ENCODE data around the gene DIP2C.
"Not testable (repeated sequence)": the region's sequence is repeated elsewhere in the genome, so short reads cannot be mapped to it uniquely, and the experiment has no call there.

DIP2C gene

DNA sequence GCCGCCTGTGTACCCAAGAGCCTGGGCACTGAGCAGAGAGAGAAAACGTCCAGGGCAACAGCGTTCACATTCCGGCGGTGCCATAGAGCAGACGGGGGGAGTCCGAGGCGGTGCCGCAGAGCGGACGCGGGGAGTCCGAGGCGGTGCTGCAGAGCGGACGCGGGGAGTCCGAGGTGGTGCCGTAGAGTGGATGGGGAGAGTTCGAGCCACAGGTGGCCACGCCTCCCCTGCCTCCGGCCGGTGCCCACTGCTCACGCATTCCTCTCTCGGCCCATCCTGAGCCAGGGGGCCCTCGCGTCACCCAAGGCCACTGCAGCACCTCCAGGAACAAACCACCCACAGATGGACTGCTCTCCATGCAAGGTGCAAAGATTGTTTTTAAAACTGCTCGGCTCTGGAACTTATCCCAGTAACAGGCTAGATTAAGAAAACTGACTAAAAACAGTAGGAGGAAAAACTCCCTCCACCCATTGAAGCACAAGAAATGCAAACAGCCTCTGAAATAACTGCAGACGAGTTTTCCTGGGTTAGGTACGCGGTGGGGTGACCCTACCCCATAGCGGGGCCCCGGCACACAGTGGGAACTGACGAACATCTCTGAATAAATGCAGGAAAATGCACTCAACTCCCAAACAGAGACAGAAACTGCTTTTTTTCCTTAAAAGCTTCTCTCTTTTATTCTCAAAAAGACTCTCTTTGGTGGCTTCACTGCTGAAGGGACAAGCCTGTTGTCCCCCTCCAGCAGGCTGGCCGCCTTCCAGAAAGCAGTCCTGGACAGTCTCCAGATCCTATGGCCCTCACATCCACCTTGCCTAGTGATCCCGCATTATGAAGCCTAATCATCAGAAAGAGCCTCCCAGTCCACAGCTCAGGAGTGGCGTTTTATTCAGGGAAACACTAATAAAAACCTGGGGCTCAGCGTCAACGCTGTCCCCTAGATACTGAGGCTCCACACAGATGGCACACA, 55.9 kb downstream of the DIP2C start:
- H3K27ac ChIP-seq (ENCODE audit: low read depth, low read length) = no peak overlapping the region
- no peak overlapping the region for H2AFZ ChIP-seq (ENCODE audit: low read length, unreplicated experiment)
- no peak overlapping the region for H3K4me3 ChIP-seq (ENCODE audit: low read depth, low read length)
- H3K36me3 ChIP-seq (ENCODE audit: insufficient read depth, low read length) = no peaks in the 10 kb centered on the region
- no peaks in the 10 kb centered on the region for H3K4me1 ChIP-seq (ENCODE audit: control insufficient read depth, insufficient read depth, low read length, unreplicated experiment)
- H3K79me2 ChIP-seq (ENCODE audit: control insufficient read depth, insufficient read depth, low read length, unreplicated experiment) = no peaks in the 10 kb centered on the region
- no peaks in the 10 kb centered on the region for H3K27me3 ChIP-seq (ENCODE audit: insufficient read depth, low read length)

GRCh38 chr10:632807-633177, 56.7 kb downstream of the DIP2C start:
- H2AFZ ChIP-seq (ENCODE audit: low read length, unreplicated experiment); H3K4me1 ChIP-seq (ENCODE audit: control insufficient read depth, insufficient read depth, low read length, unreplicated experiment); H3K27ac ChIP-seq (ENCODE audit: low read depth, low read length); H3K4me3 ChIP-seq (ENCODE audit: low read depth, low read length); H3K36me3 ChIP-seq (ENCODE audit: insufficient read depth, low read length); H3K79me2 ChIP-seq (ENCODE audit: control insufficient read depth, insufficient read depth, low read length, unreplicated experiment); H3K27me3 ChIP-seq (ENCODE audit: insufficient read depth, low read length): not testable (repeated sequence)

GRCh38 chr10:632155-632806, 57.2 kb downstream of the DIP2C start:
- H3K27ac ChIP-seq (ENCODE audit: low read depth, low read length); H3K4me3 ChIP-seq (ENCODE audit: low read depth, low read length); H3K4me1 ChIP-seq (ENCODE audit: control insufficient read depth, insufficient read depth, low read length, unreplicated experiment); H3K79me2 ChIP-seq (ENCODE audit: control insufficient read depth, insufficient read depth, low read length, unreplicated experiment); H3K27me3 ChIP-seq (ENCODE audit: insufficient read depth, low read length); H2AFZ ChIP-seq (ENCODE audit: low read length, unreplicated experiment); H3K36me3 ChIP-seq (ENCODE audit: insufficient read depth, low read length): not testable (repeated sequence)

- no peaks in the 10 kb centered on the region for H3K36me3 ChIP-seq (ENCODE audit: insufficient read depth, low read length)
- no peaks in the 10 kb centered on the region for H3K27me3 ChIP-seq (ENCODE audit: insufficient read depth, low read length)
- H3K4me3 ChIP-seq (ENCODE audit: low read depth, low read length) = no peak overlapping the region
- peaks cover under 1% of the 10 kb centered on the region for H3K4me1 ChIP-seq (ENCODE audit: control insufficient read depth, insufficient read depth, low read length, unreplicated experiment)
- no peak overlapping the region for H3K27ac ChIP-seq (ENCODE audit: low read depth, low read length)
- no peak overlapping the region for H2AFZ ChIP-seq (ENCODE audit: low read length, unreplicated experiment)
- no peaks in the 10 kb centered on the region for H3K79me2 ChIP-seq (ENCODE audit: control insufficient read depth, insufficient read depth, low read length, unreplicated experiment)
Measured at GRCh38 chr10:631266-631665, 58.2 kb downstream of the DIP2C start.

DNA sequence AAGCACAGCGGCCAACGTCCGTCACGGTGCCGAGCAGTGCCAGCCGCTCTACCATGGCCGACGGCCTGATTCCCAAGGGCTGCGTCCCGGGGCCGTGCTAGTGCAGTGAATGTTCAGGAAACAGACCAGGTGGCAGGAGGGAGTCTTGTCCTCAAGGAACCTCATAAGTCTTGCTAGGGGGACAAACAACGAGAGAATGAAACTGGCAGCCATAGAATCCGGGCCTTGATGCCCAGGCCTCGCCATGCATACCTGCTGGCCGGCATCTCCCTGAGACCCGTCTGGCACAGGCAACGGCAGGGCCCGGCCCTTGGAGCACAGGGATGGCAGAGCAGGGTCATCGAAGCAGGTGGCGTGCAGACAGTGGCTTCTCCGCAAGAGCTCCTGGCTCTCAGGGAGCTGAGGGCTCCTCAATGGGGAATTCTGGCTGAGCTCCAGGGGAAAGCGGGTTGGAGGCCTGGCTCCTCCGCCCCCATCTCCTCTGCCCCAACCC, 58.8 kb downstream of the DIP2C start:
- Histone ChIP-seq H3K27ac (ENCODE audit: low read depth, low read length) (no peak overlapping the region), H3K4me1 (ENCODE audit: control insufficient read depth, insufficient read depth, low read length, unreplicated experiment) (peaks cover 7% of the 10 kb centered on the region), H3K36me3 (ENCODE audit: insufficient read depth, low read length) (no peaks in the 10 kb centered on the region), H3K79me2 (ENCODE audit: control insufficient read depth, insufficient read depth, low read length, unreplicated experiment) (no peaks in the 10 kb centered on the region), H3K27me3 (ENCODE audit: insufficient read depth, low read length) (no peaks in the 10 kb centered on the region), H2AFZ (ENCODE audit: low read length, unreplicated experiment) (no peak overlapping the region), H3K4me3 (ENCODE audit: low read depth, low read length) (no peak overlapping the region)

- no peak overlapping the region for H3K27ac ChIP-seq (ENCODE audit: low read depth, low read length)
- no peaks in the 10 kb centered on the region for H3K27me3 ChIP-seq (ENCODE audit: insufficient read depth, low read length)
- no peak overlapping the region for H3K4me3 ChIP-seq (ENCODE audit: low read depth, low read length)
- no peaks in the 10 kb centered on the region for H3K36me3 ChIP-seq (ENCODE audit: insufficient read depth, low read length)
- peaks cover 18% of the 10 kb centered on the region for H3K4me1 ChIP-seq (ENCODE audit: control insufficient read depth, insufficient read depth, low read length, unreplicated experiment)
- H3K79me2 ChIP-seq (ENCODE audit: control insufficient read depth, insufficient read depth, low read length, unreplicated experiment) = peaks cover 1% of the 10 kb centered on the region
- no peak overlapping the region for H2AFZ ChIP-seq (ENCODE audit: low read length, unreplicated experiment)
Measured at GRCh38 chr10:629186-629998, 60.1 kb downstream of the DIP2C start.

GRCh38 chr10:628386-629045, 61.0 kb downstream of the DIP2C start:
- Histone ChIP-seq H2AFZ (ENCODE audit: low read length, unreplicated experiment) (no peak overlapping the region), H3K4me1 (ENCODE audit: control insufficient read depth, insufficient read depth, low read length, unreplicated experiment) (peaks cover 24% of the 10 kb centered on the region), H3K4me3 (ENCODE audit: low read depth, low read length) (no peak overlapping the region), H3K36me3 (ENCODE audit: insufficient read depth, low read length) (no peaks in the 10 kb centered on the region), H3K27me3 (ENCODE audit: insufficient read depth, low read length) (no peaks in the 10 kb centered on the region), H3K27ac (ENCODE audit: low read depth, low read length) (no peak overlapping the region), H3K79me2 (ENCODE audit: control insufficient read depth, insufficient read depth, low read length, unreplicated experiment) (peaks cover 5% of the 10 kb centered on the region)

GRCh38 chr10:627032-627992, 62.2 kb downstream of the DIP2C start:
- Histone ChIP-seq H2AFZ (ENCODE audit: low read length, unreplicated experiment) (no peak overlapping the region), H3K79me2 (ENCODE audit: control insufficient read depth, insufficient read depth, low read length, unreplicated experiment) (peaks cover 10% of the 10 kb centered on the region), H3K4me3 (ENCODE audit: low read depth, low read length) (no peak overlapping the region), H3K27me3 (ENCODE audit: insufficient read depth, low read length) (no peaks in the 10 kb centered on the region), H3K4me1 (ENCODE audit: control insufficient read depth, insufficient read depth, low read length, unreplicated experiment) (peaks cover 24% of the 10 kb centered on the region), H3K36me3 (ENCODE audit: insufficient read depth, low read length) (no peaks in the 10 kb centered on the region), H3K27ac (ENCODE audit: low read depth, low read length) (no peak overlapping the region)

- peak overlapping the region; percentile 76 for H3K27ac ChIP-seq (ENCODE audit: low read depth, low read length)
- peak overlapping the region; percentile 37 for H2AFZ ChIP-seq (ENCODE audit: low read length, unreplicated experiment)
- H3K79me2 ChIP-seq (ENCODE audit: control insufficient read depth, insufficient read depth, low read length, unreplicated experiment) = peaks cover 10% of the 10 kb centered on the region
- no peaks in the 10 kb centered on the region for H3K27me3 ChIP-seq (ENCODE audit: insufficient read depth, low read length)
- no peaks in the 10 kb centered on the region for H3K36me3 ChIP-seq (ENCODE audit: insufficient read depth, low read length)
- H3K4me3 ChIP-seq (ENCODE audit: low read depth, low read length) = peak overlapping the region; percentile 38
- H3K4me1 ChIP-seq (ENCODE audit: control insufficient read depth, insufficient read depth, low read length, unreplicated experiment) = peaks cover 24% of the 10 kb centered on the region
Measured at GRCh38 chr10:625751-626711, 63.4 kb downstream of the DIP2C start.

Measured in ACC112 (cell line).